ENCODE measurements around the gene NADK.

NADK gene, protein sequence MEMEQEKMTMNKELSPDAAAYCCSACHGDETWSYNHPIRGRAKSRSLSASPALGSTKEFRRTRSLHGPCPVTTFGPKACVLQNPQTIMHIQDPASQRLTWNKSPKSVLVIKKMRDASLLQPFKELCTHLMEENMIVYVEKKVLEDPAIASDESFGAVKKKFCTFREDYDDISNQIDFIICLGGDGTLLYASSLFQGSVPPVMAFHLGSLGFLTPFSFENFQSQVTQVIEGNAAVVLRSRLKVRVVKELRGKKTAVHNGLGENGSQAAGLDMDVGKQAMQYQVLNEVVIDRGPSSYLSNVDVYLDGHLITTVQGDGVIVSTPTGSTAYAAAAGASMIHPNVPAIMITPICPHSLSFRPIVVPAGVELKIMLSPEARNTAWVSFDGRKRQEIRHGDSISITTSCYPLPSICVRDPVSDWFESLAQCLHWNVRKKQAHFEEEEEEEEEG

DNA sequence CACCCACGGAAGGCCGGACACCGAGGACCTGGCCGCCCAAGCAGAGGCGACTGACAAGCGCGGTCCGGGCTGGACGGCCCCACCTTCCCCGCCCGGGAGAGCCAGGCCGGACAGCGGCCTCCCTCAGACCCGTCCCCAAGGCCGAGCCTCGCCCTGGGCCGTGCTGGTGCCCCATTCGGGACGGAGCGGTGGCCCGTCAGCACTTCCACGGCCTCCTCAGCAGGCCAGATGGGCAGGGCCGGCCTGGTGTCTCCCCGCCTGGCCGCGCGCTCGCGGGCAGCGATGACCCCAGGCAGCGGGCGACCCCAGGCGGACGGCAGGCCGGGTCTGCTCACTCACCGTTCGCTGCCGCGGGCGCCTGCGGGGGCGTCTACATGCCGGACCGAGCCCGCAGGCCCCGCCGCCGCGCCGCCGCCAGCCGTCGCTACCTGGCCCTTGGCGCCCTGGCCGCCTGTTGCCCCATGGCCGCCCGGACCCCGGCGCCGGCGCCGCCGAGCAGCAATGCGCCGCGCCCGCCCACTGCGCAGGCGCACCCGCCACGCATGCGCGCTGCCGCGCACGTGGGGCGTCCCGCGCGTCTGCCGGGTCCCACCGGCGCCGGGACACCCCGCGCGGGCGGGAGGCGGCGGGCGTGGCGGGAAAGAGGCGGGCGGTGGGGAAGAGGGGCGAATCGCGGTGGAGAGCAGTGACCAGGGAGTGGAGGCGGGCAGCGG lies at the start of gene NADK:
NADK (minus strand) TSS at position 521 of the 713 bp plus-strand sequence. CDS start 13,064 bp downstream, outside the sequence.
- peak within 1 kb of the TSS; percentile 59 to 85 for H3K4me3 ChIP-seq (replicated peaks in 1 of 2; ENCODE audit: low read depth in 2 of 2, low read length in 2 of 2)
- DNase-seq (ENCODE audit: low read depth in 2 of 2) = peak; percentile 34 to 63
- TF ChIP-seq, protein P1, sequence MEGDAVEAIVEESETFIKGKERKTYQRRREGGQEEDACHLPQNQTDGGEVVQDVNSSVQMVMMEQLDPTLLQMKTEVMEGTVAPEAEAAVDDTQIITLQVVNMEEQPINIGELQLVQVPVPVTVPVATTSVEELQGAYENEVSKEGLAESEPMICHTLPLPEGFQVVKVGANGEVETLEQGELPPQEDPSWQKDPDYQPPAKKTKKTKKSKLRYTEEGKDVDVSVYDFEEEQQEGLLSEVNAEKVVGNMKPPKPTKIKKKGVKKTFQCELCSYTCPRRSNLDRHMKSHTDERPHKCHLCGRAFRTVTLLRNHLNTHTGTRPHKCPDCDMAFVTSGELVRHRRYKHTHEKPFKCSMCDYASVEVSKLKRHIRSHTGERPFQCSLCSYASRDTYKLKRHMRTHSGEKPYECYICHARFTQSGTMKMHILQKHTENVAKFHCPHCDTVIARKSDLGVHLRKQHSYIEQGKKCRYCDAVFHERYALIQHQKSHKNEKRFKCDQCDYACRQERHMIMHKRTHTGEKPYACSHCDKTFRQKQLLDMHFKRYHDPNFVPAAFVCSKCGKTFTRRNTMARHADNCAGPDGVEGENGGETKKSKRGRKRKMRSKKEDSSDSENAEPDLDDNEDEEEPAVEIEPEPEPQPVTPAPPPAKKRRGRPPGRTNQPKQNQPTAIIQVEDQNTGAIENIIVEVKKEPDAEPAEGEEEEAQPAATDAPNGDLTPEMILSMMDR (IDR thresholded peaks at IDR 0.05; ENCODE audit: low read depth, low read length) = no peak

DNA sequence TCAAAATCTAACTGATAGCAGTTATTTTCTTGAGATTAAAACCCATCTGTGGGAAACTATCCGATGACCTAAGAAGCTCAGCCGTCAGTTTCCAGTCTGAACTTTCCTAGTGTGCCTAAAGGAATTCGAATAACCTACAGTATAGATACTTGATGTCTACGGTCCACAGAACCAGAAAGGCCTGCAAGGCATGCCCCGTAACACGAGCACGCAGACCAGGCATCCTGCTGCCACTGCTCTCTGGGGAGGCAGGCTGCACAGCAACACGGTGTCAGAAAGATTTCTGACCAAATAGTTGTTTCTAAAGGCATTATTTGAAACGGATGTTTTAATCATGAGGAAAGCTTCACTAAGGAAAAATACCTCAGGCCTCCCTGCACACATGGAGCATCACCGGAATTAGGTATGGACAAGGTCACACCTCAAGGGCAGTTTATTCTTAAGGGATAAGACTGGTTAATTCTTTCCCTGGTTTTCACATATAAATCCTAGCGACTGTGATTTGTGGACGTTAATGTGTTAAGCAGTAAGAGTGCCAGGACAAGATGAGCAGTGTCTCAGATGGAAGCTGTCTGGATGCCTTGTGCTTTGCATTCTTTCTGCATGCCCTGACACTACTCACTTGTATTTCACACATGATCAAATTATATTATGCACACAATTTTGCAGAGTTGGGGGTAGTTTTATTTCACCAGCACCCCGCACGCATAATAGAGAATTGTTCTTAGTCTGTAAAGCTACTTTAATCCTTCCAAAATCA lies 49.0 kb upstream of the NADK start:
- no peak for DNase-seq (ENCODE audit: low read depth in 2 of 2)
- TF ChIP-seq, protein P1 (IDR thresholded peaks at IDR 0.05; ENCODE audit: low read depth, low read length) = no peak
- no peak overlapping the region for H3K4me3 ChIP-seq (replicated peaks in 1 of 2; ENCODE audit: low read depth in 2 of 2, low read length in 2 of 2)

DNA sequence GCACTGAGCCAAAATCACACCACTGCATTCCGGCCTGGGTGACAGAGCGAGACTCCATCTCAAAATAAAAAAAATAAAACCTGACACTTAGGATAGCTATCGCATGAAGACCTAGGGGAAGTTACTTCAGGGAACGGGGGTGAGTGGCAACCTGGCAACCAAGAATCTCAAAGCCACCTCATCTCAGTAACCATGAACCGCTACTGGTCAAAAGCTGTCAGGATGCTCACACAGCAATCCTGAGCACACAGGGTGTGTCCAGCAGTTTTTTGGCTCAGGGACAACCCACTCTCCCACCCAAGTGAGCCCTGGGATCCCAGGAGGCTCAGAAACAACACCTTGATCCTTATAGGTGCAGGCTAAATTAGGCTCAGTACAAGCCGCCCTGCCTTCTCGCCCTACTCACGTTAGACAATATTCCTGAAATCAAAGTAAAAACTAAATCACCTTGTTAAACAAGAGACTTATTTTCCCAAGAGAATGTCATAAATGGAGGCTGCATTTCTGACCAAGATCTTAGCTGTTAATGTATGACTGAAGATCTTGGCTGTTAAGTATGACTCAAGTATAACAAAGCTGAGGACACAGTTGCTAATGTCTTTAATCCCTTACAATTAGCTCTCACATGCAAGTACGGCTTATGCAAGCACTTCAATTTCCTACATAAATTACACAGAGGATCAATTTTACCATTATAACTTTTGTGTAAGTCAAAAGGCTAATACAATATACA lies 48.3 kb upstream of the NADK start:
- TF ChIP-seq, protein P1 (IDR thresholded peaks at IDR 0.05; ENCODE audit: low read depth, low read length) = no peak
- H3K4me3 ChIP-seq (replicated peaks in 1 of 2; ENCODE audit: low read depth in 2 of 2, low read length in 2 of 2) = no peak overlapping the region
- DNase-seq (ENCODE audit: low read depth in 2 of 2) = peak in 1 of 2 donors; percentile 18

DNA sequence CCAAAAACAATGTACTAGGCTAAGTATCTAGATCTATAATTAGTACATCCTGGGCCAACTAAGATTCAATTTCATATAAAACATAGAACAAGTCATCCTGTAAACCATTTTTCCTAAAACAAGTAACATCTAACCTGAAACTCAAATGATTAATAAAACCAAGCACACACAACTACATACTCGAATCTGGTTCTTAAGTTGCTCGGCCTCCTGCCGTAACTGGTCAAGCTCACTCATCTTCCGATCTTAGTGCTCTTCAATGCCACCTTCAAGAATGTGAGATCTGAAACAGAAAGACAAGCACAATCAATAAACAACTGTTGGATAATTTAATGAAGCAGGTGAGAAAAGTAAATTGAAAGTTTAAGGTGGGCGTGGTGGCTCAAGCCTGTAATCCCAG lies 46.9 kb upstream of the NADK start:
- H3K4me3 ChIP-seq (replicated peaks in 1 of 2; ENCODE audit: low read depth in 2 of 2, low read length in 2 of 2) = no peak overlapping the region
- DNase-seq (ENCODE audit: low read depth in 2 of 2) = no peak
- TF ChIP-seq, protein P1 (IDR thresholded peaks at IDR 0.05; ENCODE audit: low read depth, low read length) = no peak

DNA sequence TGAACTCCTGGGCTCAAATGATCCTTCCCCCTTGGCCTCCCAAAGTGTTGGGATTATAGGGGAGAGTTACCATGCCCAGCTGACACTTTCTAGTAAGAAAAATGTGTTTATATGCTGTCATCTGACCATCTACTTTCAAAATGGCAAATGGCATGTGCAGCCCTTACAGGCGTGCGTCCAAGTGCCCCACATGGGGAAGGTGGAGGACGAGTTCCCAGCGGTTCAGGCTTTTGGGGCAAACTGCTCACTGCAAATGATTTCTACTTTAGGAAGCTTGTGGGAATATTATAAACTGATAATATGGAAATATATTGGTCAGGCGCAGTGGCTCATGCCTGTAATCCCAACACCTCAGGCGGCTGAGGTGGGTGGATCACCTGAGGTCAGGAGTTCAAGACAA lies 41.5 kb upstream of the NADK start:
- DNase-seq (ENCODE audit: low read depth in 2 of 2) = no peak
- H3K4me3 ChIP-seq (replicated peaks in 1 of 2; ENCODE audit: low read depth in 2 of 2, low read length in 2 of 2) = no peak overlapping the region
- TF ChIP-seq, protein P1 (IDR thresholded peaks at IDR 0.05; ENCODE audit: low read depth, low read length) = no peak

DNA sequence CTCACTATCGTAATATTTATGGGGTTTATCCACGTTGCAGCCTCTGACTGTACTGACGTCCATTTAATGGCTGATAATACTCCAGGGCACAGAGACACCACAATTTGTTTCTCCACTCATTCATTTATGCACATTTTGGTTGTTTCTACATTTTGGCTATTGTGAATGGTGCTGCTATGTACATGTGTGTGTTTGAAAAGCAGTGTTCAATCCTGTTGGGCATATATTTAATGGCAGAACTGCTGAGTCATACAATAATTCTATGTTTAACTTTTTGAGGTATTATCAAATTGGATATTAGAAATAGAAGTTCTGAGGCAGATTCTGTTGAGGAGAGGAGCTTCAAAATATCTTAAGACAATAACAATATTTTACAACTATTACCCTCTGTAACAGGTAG lies 39.0 kb upstream of the NADK start:
- H3K4me3 ChIP-seq (replicated peaks in 1 of 2; ENCODE audit: low read depth in 2 of 2, low read length in 2 of 2) = no peak overlapping the region

More for the DNA sequence above, 39.0 kb upstream of the NADK start:
- TF ChIP-seq, protein P1 (IDR thresholded peaks at IDR 0.05; ENCODE audit: low read depth, low read length) = no peak
- no peak for DNase-seq (ENCODE audit: low read depth in 2 of 2)
